ENCODE measurements around the gene CTSZ.
"Not testable (repeated sequence)": the region's sequence is repeated elsewhere in the genome, so short reads cannot be mapped to it uniquely, and the experiment has no call there.

Gene CTSZ

DNA sequence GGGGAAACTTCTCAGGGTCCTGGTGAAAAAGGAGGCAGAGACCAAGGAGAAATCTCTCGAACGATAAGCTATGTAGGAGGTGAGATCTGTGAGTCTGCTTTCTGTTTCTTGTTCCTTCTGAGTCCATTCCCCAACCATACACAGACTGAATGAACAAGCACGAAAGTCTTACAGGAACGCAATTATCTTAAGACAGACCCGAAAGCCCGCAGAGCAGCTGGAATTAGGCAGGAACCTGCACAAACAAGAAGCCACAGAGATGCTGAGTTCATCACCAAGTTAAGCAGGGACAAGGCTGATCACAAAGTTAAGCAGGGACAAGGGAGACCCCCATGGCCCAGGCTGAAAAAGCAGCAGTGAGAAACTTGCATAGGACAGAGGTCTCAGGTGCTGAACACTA lies 47.4 kb downstream of the CTSZ start:
- Histone ChIP-seq H3K36me3 (ENCODE audit: insufficient read depth, low read length) (no peaks in the 10 kb centered on the region), H3K9ac (ENCODE audit: low read depth, low read length) (no peak overlapping the region), H3K9me3 (ENCODE audit: control insufficient read depth, insufficient read depth, low read length) (no peaks in the 10 kb centered on the region), H3K4me1 (ENCODE audit: insufficient read depth, low read length) (no peaks in the 10 kb centered on the region; the same call in 1 of the 2 replicates)

- Histone ChIP-seq H3K4me1 (ENCODE audit: insufficient read depth, low read length) (no peaks in the 10 kb centered on the region), H3K9me3 (ENCODE audit: control insufficient read depth, insufficient read depth, low read length) (no peaks in the 10 kb centered on the region), H3K36me3 (ENCODE audit: insufficient read depth, low read length) (no peaks in the 10 kb centered on the region), H3K9ac (ENCODE audit: low read depth, low read length) (no peak overlapping the region)
These were observed 51.0 kb downstream of the CTSZ start for GRCh38 chr20:58956078-58956477.

- Histone ChIP-seq H3K9me3 (ENCODE audit: control insufficient read depth, insufficient read depth, low read length) (no peaks in the 10 kb centered on the region), H3K9ac (ENCODE audit: low read depth, low read length) (no peak overlapping the region), H3K4me1 (ENCODE audit: insufficient read depth, low read length) (no peaks in the 10 kb centered on the region), H3K36me3 (ENCODE audit: insufficient read depth, low read length) (no peaks in the 10 kb centered on the region)
These were observed 54.0 kb downstream of the CTSZ start for GRCh38 chr20:58953050-58953449.

GRCh38 chr20:58950603-58951002 lies 56.5 kb downstream of the CTSZ start:
- H3K9ac ChIP-seq (ENCODE audit: low read depth, low read length) = no peak overlapping the region

DNA sequence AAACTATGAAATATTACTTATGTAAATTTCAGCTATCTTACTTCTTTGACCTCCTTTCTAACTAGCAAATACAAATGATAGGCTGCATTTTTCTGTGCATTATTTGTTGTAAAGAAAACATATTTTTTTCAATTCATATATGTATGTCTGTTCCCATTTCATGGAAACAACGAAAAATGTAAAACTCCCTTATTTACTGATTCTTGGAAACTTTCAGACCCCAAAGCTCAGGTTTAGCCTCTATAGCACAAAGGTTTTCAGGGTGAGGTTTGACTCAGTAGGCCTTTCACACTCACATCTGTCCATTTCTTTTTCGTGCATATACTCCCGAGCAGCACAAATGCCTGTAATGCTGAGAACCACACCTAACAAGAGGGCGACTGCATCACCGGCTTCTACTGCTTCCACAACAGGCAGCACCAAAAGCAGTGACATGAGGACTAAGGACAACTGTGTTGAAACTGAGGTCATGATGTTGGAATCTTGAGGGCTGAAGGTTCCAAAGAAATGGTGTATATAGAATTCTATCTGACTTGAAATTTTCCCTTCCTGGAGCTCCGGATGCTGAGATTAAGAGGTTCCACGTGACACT lies 59.2 kb downstream of the CTSZ start:
- not testable (repeated sequence) for H3K9me3 ChIP-seq (ENCODE audit: control insufficient read depth, insufficient read depth, low read length); H3K4me1 ChIP-seq (ENCODE audit: insufficient read depth, low read length); H3K36me3 ChIP-seq (ENCODE audit: insufficient read depth, low read length); H3K9ac ChIP-seq (ENCODE audit: low read depth, low read length)

More at GRCh38 chr20:58950603-58951002, 56.5 kb downstream of the CTSZ start:
- Histone ChIP-seq H3K9me3 (ENCODE audit: control insufficient read depth, insufficient read depth, low read length) (no peaks in the 10 kb centered on the region), H3K4me1 (ENCODE audit: insufficient read depth, low read length) (no peaks in the 10 kb centered on the region), H3K36me3 (ENCODE audit: insufficient read depth, low read length) (no peaks in the 10 kb centered on the region)

DNA sequence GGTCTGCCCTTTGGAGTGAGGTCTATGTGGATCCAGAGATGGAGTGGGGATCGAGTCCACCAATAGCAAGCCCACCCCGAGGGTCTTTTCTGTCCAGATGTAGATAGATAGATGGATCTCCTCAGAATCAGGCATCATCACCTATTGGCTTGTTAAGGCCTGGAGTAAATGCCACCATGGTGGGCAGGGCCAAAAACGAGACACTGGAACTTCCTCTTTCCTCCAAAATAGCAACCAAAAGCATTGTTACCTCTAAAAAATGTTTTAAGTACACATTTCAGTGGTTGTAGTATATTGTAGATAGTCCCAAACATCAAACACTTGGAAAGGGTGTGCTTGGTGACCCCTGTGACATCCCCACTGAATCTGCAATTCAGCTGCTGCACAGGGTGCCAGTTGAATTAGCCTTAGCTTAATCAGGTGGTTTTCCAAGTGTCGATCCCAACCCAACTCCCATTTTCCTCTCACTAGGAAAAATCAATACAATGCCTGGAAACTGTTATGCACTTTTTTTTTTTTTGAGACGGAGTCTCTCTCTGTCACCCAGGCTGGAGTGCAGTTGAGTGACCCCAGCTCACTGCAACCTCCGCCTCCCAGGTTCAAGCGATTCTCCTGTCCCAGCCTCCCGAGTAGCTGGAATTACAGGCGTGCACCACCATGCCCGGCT lies 61.0 kb downstream of the CTSZ start:
- H3K36me3 ChIP-seq (ENCODE audit: insufficient read depth, low read length) = no peaks in the 10 kb centered on the region
- no peaks in the 10 kb centered on the region for H3K4me1 ChIP-seq (ENCODE audit: insufficient read depth, low read length)
- H3K9me3 ChIP-seq (ENCODE audit: control insufficient read depth, insufficient read depth, low read length) = no peaks in the 10 kb centered on the region
- no peak overlapping the region for H3K9ac ChIP-seq (ENCODE audit: low read depth, low read length)

Measured in ES-I3 (cell line).